Nephron progenitor cell (in vitro differentiated cells): Measurements from ENCODE around the gene MRTFA.
"Not testable (repeated sequence)": the region's sequence is repeated elsewhere in the genome, so short reads cannot be mapped to it uniquely, and the experiment has no call there.

Source experiments
- DNase-seq: peaks from one replicate; pipeline ENCODE4 v3.0.0; 2021
- H3K27ac Mint-ChIP-seq: 2 replicates; pipeline ENCODE4 v1.8.0; 2021; ENCODE audit warnings: mild to moderate bottlenecking, moderate library complexity, mixed read lengths
- H3K27me3 Mint-ChIP-seq: 2 replicates; pipeline ENCODE4 v1.8.0; 2021; ENCODE audit warnings: mild to moderate bottlenecking, low read depth, mixed read lengths; ENCODE audit not compliant: poor library complexity
- H3K36me3 Mint-ChIP-seq: 2 replicates; pipeline ENCODE4 v1.8.0; 2021; ENCODE audit warnings: low read depth, mixed read lengths
- H3K4me1 Mint-ChIP-seq: 2 replicates; pipeline ENCODE4 v1.8.0; 2021; ENCODE audit warnings: mixed read lengths
- H3K4me3 Mint-ChIP-seq: 2 replicates; pipeline ENCODE4 v1.8.0; 2021; ENCODE audit warnings: mild to moderate bottlenecking, moderate library complexity, mixed read lengths
- H3K9me3 Mint-ChIP-seq: 2 replicates; pipeline ENCODE4 v1.8.0; 2021; ENCODE audit warnings: mild to moderate bottlenecking, moderate library complexity, mixed read lengths
- TF ChIP-seq, protein P1 (sequence below): fragments of 200-600 bp; sonication (generic); IDR thresholded peaks from 2 replicates; pipeline ENCODE4 v1.5.0; 2021; ENCODE audit warnings: antibody characterized with exemption

The MRTFA gene

DNA sequence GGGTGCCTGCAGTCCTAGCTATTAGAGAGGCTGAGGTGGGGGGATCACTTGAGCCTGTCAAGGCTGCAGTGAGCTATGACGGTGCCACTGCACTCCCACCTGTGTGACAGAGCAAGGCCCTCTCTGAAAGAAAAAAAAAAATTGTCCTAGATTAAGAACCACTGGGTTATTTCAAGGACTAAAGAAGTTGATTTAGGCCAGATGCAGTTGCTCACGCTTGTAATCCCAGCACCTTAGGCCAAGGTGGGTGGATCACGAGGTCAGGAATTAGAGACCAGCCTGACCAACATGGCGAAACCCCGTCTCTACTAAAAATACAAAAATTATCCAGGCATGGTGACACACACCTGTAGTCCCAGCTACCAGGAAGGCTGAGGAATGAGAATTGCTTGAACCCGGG is 129.0 kb downstream of the MRTFA start:
- TF ChIP-seq, protein P1, sequence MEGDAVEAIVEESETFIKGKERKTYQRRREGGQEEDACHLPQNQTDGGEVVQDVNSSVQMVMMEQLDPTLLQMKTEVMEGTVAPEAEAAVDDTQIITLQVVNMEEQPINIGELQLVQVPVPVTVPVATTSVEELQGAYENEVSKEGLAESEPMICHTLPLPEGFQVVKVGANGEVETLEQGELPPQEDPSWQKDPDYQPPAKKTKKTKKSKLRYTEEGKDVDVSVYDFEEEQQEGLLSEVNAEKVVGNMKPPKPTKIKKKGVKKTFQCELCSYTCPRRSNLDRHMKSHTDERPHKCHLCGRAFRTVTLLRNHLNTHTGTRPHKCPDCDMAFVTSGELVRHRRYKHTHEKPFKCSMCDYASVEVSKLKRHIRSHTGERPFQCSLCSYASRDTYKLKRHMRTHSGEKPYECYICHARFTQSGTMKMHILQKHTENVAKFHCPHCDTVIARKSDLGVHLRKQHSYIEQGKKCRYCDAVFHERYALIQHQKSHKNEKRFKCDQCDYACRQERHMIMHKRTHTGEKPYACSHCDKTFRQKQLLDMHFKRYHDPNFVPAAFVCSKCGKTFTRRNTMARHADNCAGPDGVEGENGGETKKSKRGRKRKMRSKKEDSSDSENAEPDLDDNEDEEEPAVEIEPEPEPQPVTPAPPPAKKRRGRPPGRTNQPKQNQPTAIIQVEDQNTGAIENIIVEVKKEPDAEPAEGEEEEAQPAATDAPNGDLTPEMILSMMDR = no peak
- peaks cover 38% of the 10 kb centered on the region for H3K4me1 Mint-ChIP-seq
- H3K27me3 Mint-ChIP-seq = no peaks in the 10 kb centered on the region
- H3K4me3 Mint-ChIP-seq = no peak overlapping the region
- peak overlapping the region; percentile 80 for H3K27ac Mint-ChIP-seq
- peaks cover 11% of the 10 kb centered on the region for H3K36me3 Mint-ChIP-seq
- H3K9me3 Mint-ChIP-seq = peaks cover 13% of the 10 kb centered on the region
- no peak for DNase-seq

- Mint-ChIP-seq H3K9me3 (peaks cover 17% of the 10 kb centered on the region), H3K36me3 (peaks cover 14% of the 10 kb centered on the region), H3K4me1 (peaks cover 38% of the 10 kb centered on the region), H3K27ac (peak overlapping the region; percentile 80), H3K4me3 (no peak overlapping the region), H3K27me3 (no peaks in the 10 kb centered on the region)
- TF ChIP-seq, protein P1 = no peak
- no peak for DNase-seq
Observed at GRCh38 chr22:40506762-40507161, 129.8 kb downstream of the MRTFA start.

DNA sequence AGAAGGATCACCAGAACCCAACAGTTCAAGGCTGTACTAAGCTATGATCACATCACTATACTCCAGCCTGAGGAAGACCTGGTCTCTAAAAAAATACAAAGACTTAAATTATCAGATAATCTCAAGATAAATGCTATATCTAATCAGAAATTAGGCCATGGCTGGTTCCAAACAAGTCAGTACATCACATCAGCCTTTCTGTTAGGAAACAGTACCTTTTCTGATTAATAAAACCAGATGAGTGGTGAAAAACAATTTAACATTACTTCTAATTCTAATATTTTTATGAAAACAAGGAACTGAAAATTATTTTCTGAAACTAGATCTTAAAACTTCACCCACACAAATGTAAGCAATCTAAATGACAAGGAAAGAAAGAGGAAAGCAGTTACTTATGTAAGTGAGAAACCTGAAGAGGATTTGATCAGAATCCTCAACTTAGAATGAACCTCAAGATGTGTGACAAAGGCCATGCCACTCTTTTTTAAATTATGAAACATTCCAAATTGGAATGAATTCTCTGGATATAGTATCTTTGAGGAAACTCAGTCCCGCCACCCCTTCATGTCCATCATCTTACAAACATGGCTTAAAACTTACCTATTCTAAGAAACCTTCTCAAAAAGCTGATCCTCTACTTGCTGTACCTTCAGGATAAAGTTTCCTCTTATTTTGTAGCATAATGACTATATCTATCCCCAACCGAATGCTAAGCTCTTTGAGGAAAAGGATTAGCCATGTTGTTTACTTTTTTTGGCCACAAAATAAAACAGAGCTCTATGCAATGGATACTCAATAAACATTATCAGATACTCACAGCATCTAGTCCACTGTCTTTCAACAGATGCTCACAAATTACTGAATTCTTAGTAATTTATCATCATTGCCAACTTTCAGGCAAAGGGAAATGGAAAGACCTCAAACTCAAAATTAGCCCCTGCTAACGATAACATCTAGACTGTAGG is 132.0 kb downstream of the MRTFA start:
- peaks cover 23% of the 10 kb centered on the region for H3K4me1 Mint-ChIP-seq
- H3K9me3 Mint-ChIP-seq = peaks cover 21% of the 10 kb centered on the region
- H3K36me3 Mint-ChIP-seq = peaks cover 15% of the 10 kb centered on the region
- H3K4me3 Mint-ChIP-seq = no peak overlapping the region
- DNase-seq = no peak
- H3K27ac Mint-ChIP-seq = no peak overlapping the region
- TF ChIP-seq, protein P1 = no peak
- H3K27me3 Mint-ChIP-seq = no peaks in the 10 kb centered on the region

GRCh38 chr22:40502919-40503318 is 133.6 kb downstream of the MRTFA start:
- peaks cover 20% of the 10 kb centered on the region for H3K4me1 Mint-ChIP-seq
- TF ChIP-seq, protein P1 = no peak
- H3K4me3 Mint-ChIP-seq = no peak overlapping the region
- H3K27ac Mint-ChIP-seq = no peak overlapping the region
- no peaks in the 10 kb centered on the region for H3K27me3 Mint-ChIP-seq
- peaks cover 21% of the 10 kb centered on the region for H3K36me3 Mint-ChIP-seq
- no peak for DNase-seq
- H3K9me3 Mint-ChIP-seq = peaks cover 24% of the 10 kb centered on the region

- not testable (repeated sequence) for H3K4me1 Mint-ChIP-seq, H3K27me3 Mint-ChIP-seq, H3K4me3 Mint-ChIP-seq, H3K27ac Mint-ChIP-seq, DNase-seq
- peaks cover 24% of the 10 kb centered on the region for H3K9me3 Mint-ChIP-seq
- H3K36me3 Mint-ChIP-seq = peaks cover 21% of the 10 kb centered on the region
Observed at GRCh38 chr22:40500465-40500786, 136.1 kb downstream of the MRTFA start.

DNA sequence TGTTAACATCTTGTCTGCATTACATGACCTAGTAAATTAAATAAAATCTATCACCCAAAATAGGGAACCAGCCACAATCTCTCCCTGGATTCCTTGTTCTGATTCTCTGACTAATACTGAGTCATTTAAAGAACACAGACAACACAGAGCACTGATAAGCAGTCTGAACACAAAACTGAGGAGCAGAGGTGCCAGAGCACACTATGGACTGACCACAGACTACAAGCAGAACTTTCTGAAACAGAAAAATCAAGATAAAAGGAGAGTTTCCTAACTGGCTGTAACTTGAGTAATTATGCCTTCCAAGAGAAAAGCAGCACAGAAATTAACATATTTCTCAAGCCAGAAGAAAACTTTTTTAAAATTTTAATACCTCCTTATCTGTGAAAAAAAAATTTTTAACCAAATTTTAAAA is 137.3 kb downstream of the MRTFA start:
- H3K4me3 Mint-ChIP-seq = no peak overlapping the region
- H3K36me3 Mint-ChIP-seq = peaks cover 21% of the 10 kb centered on the region
- DNase-seq = no peak
- H3K27me3 Mint-ChIP-seq = no peaks in the 10 kb centered on the region
- H3K9me3 Mint-ChIP-seq = peaks cover 21% of the 10 kb centered on the region
- TF ChIP-seq, protein P1 = no peak
- H3K4me1 Mint-ChIP-seq = peaks cover 8% of the 10 kb centered on the region
- peak overlapping the region; percentile 18 for H3K27ac Mint-ChIP-seq
